GM19099 (cell line): Measurements from ENCODE around the gene TCEA3.

Source experiments
- POLR2A ChIP-seq: IDR thresholded peaks from 3 replicates; pipeline ENCODE4 v1.6.1; 2011; ENCODE audit warnings: low read depth; ENCODE audit not compliant: insufficient read length; ENCODE audit errors: extremely low read depth

TCEA3 gene

GRCh38 chr1:23424293-23425192 lies at the start of gene TCEA3:
TSS of gene TCEA3 (minus strand) at chr1:23424748. CDS start at chr1:23424633, 115 bp downstream.
- no peak for TF ChIP-seq POLR2A

GRCh38 chr1:23473037-23473800 lies 48.7 kb upstream of the TCEA3 start:
- TF ChIP-seq POLR2A = no peak

GRCh38 chr1:23472351-23473036 lies 47.9 kb upstream of the TCEA3 start:
- no peak for TF ChIP-seq POLR2A

- no peak for TF ChIP-seq POLR2A
Observed at GRCh38 chr1:23471473-23472075, 47.0 kb upstream of the TCEA3 start.

- no peak for TF ChIP-seq POLR2A
Observed at GRCh38 chr1:23470282-23471070, 45.9 kb upstream of the TCEA3 start.

- no peak for TF ChIP-seq POLR2A
Observed at GRCh38 chr1:23469372-23469982, 44.9 kb upstream of the TCEA3 start.

GRCh38 chr1:23466423-23466989 lies 42.0 kb upstream of the TCEA3 start:
- no peak for TF ChIP-seq POLR2A

GRCh38 chr1:23463286-23463685 lies 38.7 kb upstream of the TCEA3 start:
- TF ChIP-seq POLR2A = no peak

- TF ChIP-seq POLR2A = no peak
Observed at GRCh38 chr1:23462766-23463165, 38.2 kb upstream of the TCEA3 start.

GRCh38 chr1:23461050-23461449 lies 36.5 kb upstream of the TCEA3 start:
- no peak for TF ChIP-seq POLR2A

GRCh38 chr1:23460519-23460918 lies 36.0 kb upstream of the TCEA3 start:
- TF ChIP-seq POLR2A = no peak

- TF ChIP-seq POLR2A = no peak
Observed at GRCh38 chr1:23459338-23459757, 34.8 kb upstream of the TCEA3 start.

- TF ChIP-seq POLR2A = no peak
Observed at GRCh38 chr1:23456226-23456625, 31.7 kb upstream of the TCEA3 start.

GRCh38 chr1:23453455-23454000 lies 29.0 kb upstream of the TCEA3 start:
- no peak for TF ChIP-seq POLR2A

- no peak for TF ChIP-seq POLR2A
Observed at GRCh38 chr1:23452011-23452411, 27.5 kb upstream of the TCEA3 start.
